ENCODE measurements around the gene THAP8.

Gene THAP8

GRCh38 chr19:36031308-36031707, 22.8 kb downstream of the THAP8 start:
- no peak overlapping the region for H3K27ac ChIP-seq (ENCODE audit: insufficient read depth in 1 of 2, low read depth in 1 of 2, low read length in 2 of 2, poor library complexity in 1 of 2, severe bottlenecking in 2 of 2)
- ChIA-PET POLR2A (no interaction called here), CTCF (interaction anchor here (0.7 to 1.4 kb wide), 2 partner anchors 50 to 139 kb away, joined by 3 read pairs; no protein-coding TSS in a partner anchor)
- no peaks in the 10 kb centered on the region for H3K9me3 ChIP-seq (ENCODE audit: control extremely low read depth in 1 of 5, control insufficient read depth in 4 of 5, insufficient read depth in 2 of 5, low read depth in 1 of 5, low read length in 4 of 5)
- no peak for DNase-seq
- no peak overlapping the region for H3K4me3 ChIP-seq (ENCODE audit: control insufficient read depth in 1 of 7, extremely low read depth in 1 of 7, insufficient read depth in 4 of 7, low read depth in 2 of 7, low read length in 6 of 7)
- H3K27me3 ChIP-seq (replicated peaks in 2 of 5; ENCODE audit: control insufficient read depth in 4 of 5, insufficient read depth in 5 of 5, low read length in 4 of 5): no peaks in the 10 kb centered on the region
- 92% methylated on average over 6 of the region's 6 CpGs for WGBS (ENCODE audit: insufficient coverage)
- peaks cover 0 to 29% (median 6%) of the 10 kb centered on the region in 4 experiments for H3K36me3 ChIP-seq (ENCODE audit: control insufficient read depth in 4 of 4, insufficient read depth in 4 of 4, low read length in 3 of 4)
- peaks cover 0 to 28% (median 20%) of the 10 kb centered on the region in 4 experiments for H3K4me1 ChIP-seq (ENCODE audit: control extremely low read depth in 1 of 4, control insufficient read depth in 4 of 4, insufficient read depth in 4 of 4, low read length in 3 of 4)

GRCh38 chr19:36030264-36031148, 23.6 kb downstream of the THAP8 start:
- peak in 2 of 3 donors; percentile 34 to 43 for DNase-seq
- no peak overlapping the region for H3K4me3 ChIP-seq (ENCODE audit: control insufficient read depth in 1 of 7, extremely low read depth in 1 of 7, insufficient read depth in 4 of 7, low read depth in 2 of 7, low read length in 6 of 7)
- ChIA-PET CTCF (no interaction called here), POLR2A (interaction anchor here (0.5 kb wide), 1 partner anchor 32 kb away, joined by 3 read pairs; no protein-coding TSS in a partner anchor)
- H3K27me3 ChIP-seq (replicated peaks in 2 of 5; ENCODE audit: control insufficient read depth in 4 of 5, insufficient read depth in 5 of 5, low read length in 4 of 5): no peaks in the 10 kb centered on the region
- no peaks in the 10 kb centered on the region for H3K9me3 ChIP-seq (ENCODE audit: control extremely low read depth in 1 of 5, control insufficient read depth in 4 of 5, insufficient read depth in 2 of 5, low read depth in 1 of 5, low read length in 4 of 5)
- no peak overlapping the region for H3K27ac ChIP-seq (ENCODE audit: insufficient read depth in 1 of 2, low read depth in 1 of 2, low read length in 2 of 2, poor library complexity in 1 of 2, severe bottlenecking in 2 of 2)
- peaks cover 2 to 35% (median 9%) of the 10 kb centered on the region in 4 experiments for H3K36me3 ChIP-seq (ENCODE audit: control insufficient read depth in 4 of 4, insufficient read depth in 4 of 4, low read length in 3 of 4)
- WGBS (ENCODE audit: insufficient coverage): 100% methylated on average over 4 of the region's 8 CpGs
- H3K4me1 ChIP-seq (ENCODE audit: control extremely low read depth in 1 of 4, control insufficient read depth in 4 of 4, insufficient read depth in 4 of 4, low read length in 3 of 4): peaks cover 0 to 20% (median 13%) of the 10 kb centered on the region in 4 experiments

DNA sequence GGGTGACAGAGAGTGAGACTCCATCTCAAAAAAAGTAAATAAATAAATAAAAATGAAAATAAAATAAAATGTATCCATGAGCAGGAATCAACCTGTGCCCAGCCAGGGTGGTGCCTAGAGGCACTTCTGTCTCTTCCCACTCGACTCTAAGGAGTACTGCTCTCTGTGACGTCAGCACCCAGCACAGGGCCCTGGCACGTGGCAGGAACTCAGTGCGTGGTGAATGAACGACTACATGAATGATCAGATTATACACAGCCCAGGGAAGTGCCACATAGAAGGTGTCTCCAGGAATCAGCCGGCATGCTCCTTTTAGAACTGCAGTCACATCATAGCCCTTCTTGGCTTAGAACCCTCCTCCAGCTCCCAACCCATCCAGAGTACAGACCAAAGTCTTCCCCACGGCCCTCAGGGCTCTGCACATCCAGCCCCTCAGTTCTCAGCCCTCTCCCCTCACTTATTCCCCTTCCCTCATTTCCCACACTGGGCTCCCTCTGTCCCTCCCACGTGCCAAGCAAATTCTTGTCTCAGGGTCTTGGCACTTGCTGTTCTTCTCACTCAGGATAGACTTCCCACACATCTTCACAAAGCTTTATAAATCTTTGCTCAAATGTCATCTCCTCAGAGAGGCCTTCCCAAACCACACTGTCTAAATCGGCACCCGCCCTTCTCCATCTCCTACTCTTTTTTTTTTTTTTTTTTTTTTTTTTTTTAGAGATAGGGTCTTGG, 25.6 kb downstream of the THAP8 start:
- Histone ChIP-seq H3K27ac (ENCODE audit: insufficient read depth in 1 of 2, low read depth in 1 of 2, low read length in 2 of 2, poor library complexity in 1 of 2, severe bottlenecking in 2 of 2) (no peak overlapping the region), H3K4me1 (ENCODE audit: control extremely low read depth in 1 of 4, control insufficient read depth in 4 of 4, insufficient read depth in 4 of 4, low read length in 3 of 4) (peaks cover 0 to 13% (median 5%) of the 10 kb centered on the region in 4 experiments), H3K9me3 (ENCODE audit: control extremely low read depth in 1 of 5, control insufficient read depth in 4 of 5, insufficient read depth in 2 of 5, low read depth in 1 of 5, low read length in 4 of 5) (no peaks in the 10 kb centered on the region), H3K4me3 (ENCODE audit: control insufficient read depth in 1 of 7, extremely low read depth in 1 of 7, insufficient read depth in 4 of 7, low read depth in 2 of 7, low read length in 6 of 7) (no peak overlapping the region), H3K36me3 (ENCODE audit: control insufficient read depth in 4 of 4, insufficient read depth in 4 of 4, low read length in 3 of 4) (peaks cover 2 to 32% (median 16%) of the 10 kb centered on the region in 4 experiments), H3K27me3 (replicated peaks in 2 of 5; ENCODE audit: control insufficient read depth in 4 of 5, insufficient read depth in 5 of 5, low read length in 4 of 5) (no peaks in the 10 kb centered on the region)
- WGBS (ENCODE audit: insufficient coverage): 91% methylated on average over 8 of the region's 10 CpGs
- ChIA-PET CTCF (no interaction called here), POLR2A (interaction anchor here (0.5 kb wide), 1 partner anchor 142 kb away, joined by 3 read pairs; no protein-coding TSS in a partner anchor)
- DNase-seq: no peak

DNA sequence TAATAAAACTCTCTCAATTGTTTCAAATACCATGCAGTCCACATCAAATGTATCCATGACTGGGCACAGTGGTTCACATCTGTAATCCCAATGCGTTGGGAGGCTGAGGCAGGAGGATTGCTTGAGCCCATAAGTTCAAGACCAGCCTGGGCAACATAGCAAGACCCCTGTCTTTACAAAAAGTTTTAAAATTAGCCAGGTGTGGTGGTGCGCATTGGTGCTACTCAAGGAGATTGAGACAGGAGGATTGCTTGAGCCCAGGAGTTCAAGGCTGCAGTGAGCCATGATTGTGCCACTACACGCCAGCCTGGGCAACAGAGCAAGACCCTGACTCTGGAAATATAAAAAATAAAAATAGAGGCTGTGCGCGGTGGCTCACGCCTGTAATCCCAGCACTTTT, 26.4 kb downstream of the THAP8 start:
- no peak overlapping the region for H3K4me3 ChIP-seq (ENCODE audit: control insufficient read depth in 1 of 7, extremely low read depth in 1 of 7, insufficient read depth in 4 of 7, low read depth in 2 of 7, low read length in 6 of 7)
- no peak overlapping the region for H3K27ac ChIP-seq (ENCODE audit: insufficient read depth in 1 of 2, low read depth in 1 of 2, low read length in 2 of 2, poor library complexity in 1 of 2, severe bottlenecking in 2 of 2)
- ChIA-PET CTCF (interaction anchor here (1.0 kb wide), 1 partner anchor 69 kb away, joined by 3 read pairs; no protein-coding TSS in a partner anchor), POLR2A (no interaction called here)
- peaks cover 2 to 36% (median 18%) of the 10 kb centered on the region in 4 experiments for H3K36me3 ChIP-seq (ENCODE audit: control insufficient read depth in 4 of 4, insufficient read depth in 4 of 4, low read length in 3 of 4)
- H3K9me3 ChIP-seq (ENCODE audit: control extremely low read depth in 1 of 5, control insufficient read depth in 4 of 5, insufficient read depth in 2 of 5, low read depth in 1 of 5, low read length in 4 of 5): no peaks in the 10 kb centered on the region
- DNase-seq: no peak
- no peaks in the 10 kb centered on the region for H3K27me3 ChIP-seq (replicated peaks in 2 of 5; ENCODE audit: control insufficient read depth in 4 of 5, insufficient read depth in 5 of 5, low read length in 4 of 5)
- H3K4me1 ChIP-seq (ENCODE audit: control extremely low read depth in 1 of 4, control insufficient read depth in 4 of 4, insufficient read depth in 4 of 4, low read length in 3 of 4): peaks cover 0 to 8% (median 3%) of the 10 kb centered on the region in 4 experiments
- 100% methylated on average over 6 of the region's 6 CpGs for WGBS (ENCODE audit: insufficient coverage)

GRCh38 chr19:36026091-36026876, 27.8 kb downstream of the THAP8 start:
- Histone ChIP-seq H3K27me3 (replicated peaks in 2 of 5; ENCODE audit: control insufficient read depth in 4 of 5, insufficient read depth in 5 of 5, low read length in 4 of 5) (no peaks in the 10 kb centered on the region), H3K27ac (ENCODE audit: insufficient read depth in 1 of 2, low read depth in 1 of 2, low read length in 2 of 2, poor library complexity in 1 of 2, severe bottlenecking in 2 of 2) (no peak overlapping the region), H3K36me3 (ENCODE audit: control insufficient read depth in 4 of 4, insufficient read depth in 4 of 4, low read length in 3 of 4) (peaks cover 2 to 41% (median 23%) of the 10 kb centered on the region in 4 experiments), H3K9me3 (ENCODE audit: control extremely low read depth in 1 of 5, control insufficient read depth in 4 of 5, insufficient read depth in 2 of 5, low read depth in 1 of 5, low read length in 4 of 5) (no peaks in the 10 kb centered on the region), H3K4me3 (ENCODE audit: control insufficient read depth in 1 of 7, extremely low read depth in 1 of 7, insufficient read depth in 4 of 7, low read depth in 2 of 7, low read length in 6 of 7) (no peak overlapping the region), H3K4me1 (ENCODE audit: control extremely low read depth in 1 of 4, control insufficient read depth in 4 of 4, insufficient read depth in 4 of 4, low read length in 3 of 4) (no peaks in the 10 kb centered on the region)
- POLR2A ChIA-PET: no interaction called here
- DNase-seq: no peak
- CTCF ChIA-PET: interaction anchor here (1.0 kb wide), 1 partner anchor 68 kb away, joined by 3 read pairs; no protein-coding TSS in a partner anchor
- 97% methylated on average over 43 of the region's 49 CpGs for WGBS (ENCODE audit: insufficient coverage)

- DNase-seq: no peak
- ChIA-PET POLR2A (no interaction called here), CTCF (no interaction called here)
- H3K36me3 ChIP-seq (ENCODE audit: control insufficient read depth in 4 of 4, insufficient read depth in 4 of 4, low read length in 3 of 4): peaks cover 4 to 46% (median 25%) of the 10 kb centered on the region in 4 experiments
- no peaks in the 10 kb centered on the region for H3K27me3 ChIP-seq (replicated peaks in 2 of 5; ENCODE audit: control insufficient read depth in 4 of 5, insufficient read depth in 5 of 5, low read length in 4 of 5)
- no peaks in the 10 kb centered on the region for H3K4me1 ChIP-seq (ENCODE audit: control extremely low read depth in 1 of 4, control insufficient read depth in 4 of 4, insufficient read depth in 4 of 4, low read length in 3 of 4)
- no CpG with 5 or more reads among the region's 1 CpG for WGBS (ENCODE audit: insufficient coverage)
- no peaks in the 10 kb centered on the region for H3K9me3 ChIP-seq (ENCODE audit: control extremely low read depth in 1 of 5, control insufficient read depth in 4 of 5, insufficient read depth in 2 of 5, low read depth in 1 of 5, low read length in 4 of 5)
- no peak overlapping the region for H3K4me3 ChIP-seq (ENCODE audit: control insufficient read depth in 1 of 7, extremely low read depth in 1 of 7, insufficient read depth in 4 of 7, low read depth in 2 of 7, low read length in 6 of 7)
- no peak overlapping the region for H3K27ac ChIP-seq (ENCODE audit: insufficient read depth in 1 of 2, low read depth in 1 of 2, low read length in 2 of 2, poor library complexity in 1 of 2, severe bottlenecking in 2 of 2)
Observed at GRCh38 chr19:36025541-36025940, 28.5 kb downstream of the THAP8 start.
